DMS53 treated with DMSO at 0.1 percent for 48 hours (cell line): ENCODE measurements around the gene STON2.
A peak's percentile ranks its signal among the peaks of the same experiment; 100 is the strongest.

Source experiments
- DNase-seq: peaks from one replicate; lab custom pipeline; 2025; ENCODE audit not compliant: unreplicated experiment; lab: John Stamatoyannopoulos, UW

The STON2 gene

DNA sequence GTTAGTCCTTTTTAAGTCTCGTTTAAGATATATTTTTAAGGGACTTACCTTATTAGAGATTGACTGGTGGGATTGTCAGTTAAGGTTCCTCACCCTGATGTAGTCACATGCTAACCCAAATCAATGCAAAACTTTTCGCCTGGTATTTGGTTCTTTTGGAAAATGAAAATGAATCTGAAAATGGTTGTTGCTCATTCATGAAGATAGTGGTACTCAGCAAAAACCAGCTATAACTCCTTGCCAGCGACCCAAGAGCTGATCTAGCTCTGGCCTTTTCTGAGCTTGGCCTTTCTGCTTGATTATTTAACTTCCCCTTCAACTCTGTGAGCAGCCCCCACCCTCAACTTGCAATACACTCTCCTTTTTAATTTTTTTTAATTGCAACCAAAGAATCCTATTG lies 94.4 kb downstream of the STON2 start:
- no peak for DNase-seq

DNA sequence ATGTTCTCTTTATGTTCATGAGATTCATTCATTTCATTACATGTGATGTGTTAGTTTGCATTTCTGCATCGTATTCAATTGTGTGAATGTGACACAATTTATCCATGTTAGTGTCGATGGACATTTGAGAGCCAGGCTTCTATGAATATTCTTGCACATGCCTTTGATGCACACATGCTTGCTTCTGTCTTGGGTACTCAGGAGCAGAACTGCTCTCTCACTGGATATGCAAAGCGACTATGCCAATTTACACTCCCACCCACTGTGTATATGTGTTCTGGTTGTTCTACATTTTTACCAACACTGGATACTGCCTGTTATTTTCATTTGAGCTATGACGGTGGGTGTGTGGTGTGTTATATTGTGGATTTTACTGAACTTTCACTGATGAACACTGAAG lies 95.1 kb downstream of the STON2 start:
- no peak for DNase-seq

DNA sequence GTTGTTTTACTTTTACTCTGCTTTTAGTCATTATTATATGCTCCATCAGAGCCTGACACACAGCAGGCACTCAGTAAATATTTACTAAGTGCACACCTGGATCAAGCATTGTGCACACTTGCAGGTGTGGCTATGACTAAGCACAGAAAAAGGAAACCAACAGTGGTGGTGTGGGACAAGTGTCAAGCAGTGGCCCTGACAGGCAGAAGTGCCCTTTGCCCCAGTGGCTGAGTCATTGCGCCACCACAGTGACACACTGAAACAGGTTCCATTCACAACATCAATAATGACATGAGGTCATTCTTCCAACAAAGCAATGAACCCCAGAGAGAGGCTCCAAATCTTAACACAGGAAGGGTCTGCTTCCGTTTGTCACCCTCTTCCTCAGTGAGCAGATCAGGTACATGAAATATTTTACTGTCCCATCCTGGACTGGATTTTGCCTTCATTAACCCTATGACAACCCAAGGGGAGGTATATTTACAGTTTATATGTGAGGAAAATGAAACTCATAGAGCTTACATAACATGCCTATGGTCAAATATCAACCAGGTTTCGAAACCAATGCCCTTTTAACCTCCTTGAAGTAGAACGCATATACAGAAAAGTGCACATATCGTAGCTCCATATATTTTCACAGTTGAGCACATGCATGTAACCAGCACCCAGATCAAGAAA lies 96.7 kb downstream of the STON2 start:
- DNase-seq: peak; percentile 94

GRCh38 chr14:81302638-81303037 lies 97.5 kb downstream of the STON2 start:
- peak; percentile 32 for DNase-seq

- DNase-seq: no peak
Measured at GRCh38 chr14:81301813-81302212, 98.3 kb downstream of the STON2 start.

GRCh38 chr14:81301371-81301770 lies 98.8 kb downstream of the STON2 start:
- DNase-seq: no peak

DNA sequence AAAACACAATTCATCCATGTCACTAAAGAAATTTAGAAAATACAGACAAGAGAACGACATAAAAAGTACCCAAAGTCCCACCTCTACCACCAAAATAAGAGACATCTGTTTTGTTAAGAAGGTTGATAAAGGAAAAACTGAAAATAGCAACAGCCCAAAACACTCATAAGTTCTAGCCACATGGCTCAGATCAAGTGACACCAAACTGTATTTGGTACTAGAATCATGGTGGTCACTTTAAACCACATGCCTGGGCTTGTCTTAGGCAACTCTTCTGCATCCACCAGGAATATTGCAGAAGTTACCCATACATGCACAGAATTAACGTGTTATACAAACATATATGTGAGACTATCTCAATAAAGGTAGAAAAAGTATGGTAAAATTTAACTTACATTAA lies 101.2 kb downstream of the STON2 start:
- no peak for DNase-seq

GRCh38 chr14:81298122-81298521 lies 102.0 kb downstream of the STON2 start:
- no peak for DNase-seq

DNA sequence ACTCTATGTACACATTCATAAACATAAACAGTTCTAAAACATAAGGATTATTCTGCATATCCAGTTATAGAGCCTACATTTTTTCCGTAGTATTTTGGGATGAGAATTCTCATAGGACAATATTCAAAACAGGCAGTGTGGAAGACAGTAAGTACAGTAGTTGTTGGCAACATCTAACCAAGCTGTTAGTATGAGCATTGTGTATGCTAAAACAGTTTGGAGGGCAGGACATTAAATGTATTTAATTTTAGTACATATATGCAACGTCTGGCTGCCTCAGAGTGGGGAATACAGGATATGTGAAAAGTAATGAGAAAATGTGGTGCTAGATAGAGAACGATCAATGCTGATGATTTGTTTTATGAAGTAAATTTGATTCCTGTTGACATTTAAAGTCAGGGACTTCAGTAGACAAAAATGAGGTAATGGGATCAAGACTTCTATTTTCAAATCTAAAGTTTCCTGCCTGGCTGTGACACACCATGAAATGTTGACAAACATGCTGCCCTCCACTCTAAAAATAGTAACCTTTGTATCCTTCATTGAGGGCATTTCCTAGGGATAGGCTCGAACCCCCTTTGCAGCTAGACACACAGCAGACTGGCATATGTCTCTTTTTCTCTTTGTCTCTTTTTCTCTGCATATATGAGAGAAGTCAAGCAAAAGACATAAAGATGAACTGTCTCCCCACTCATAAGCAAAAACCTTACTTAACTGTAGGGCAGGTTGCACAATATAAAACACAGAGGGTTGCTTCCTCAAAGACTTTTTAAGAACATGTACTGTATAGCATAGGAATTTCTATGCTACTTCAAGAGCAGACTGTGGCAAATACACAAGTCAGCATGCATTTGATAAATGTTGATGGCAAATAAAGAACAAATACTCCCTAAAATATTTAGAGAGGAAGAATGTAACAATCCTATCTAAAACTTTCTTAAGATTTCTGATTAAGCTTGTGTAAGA lies 103.9 kb downstream of the STON2 start:
- DNase-seq: no peak

GRCh38 chr14:81289516-81289915 lies 110.6 kb downstream of the STON2 start:
- DNase-seq: no peak

GRCh38 chr14:81286574-81287370 lies 113.4 kb downstream of the STON2 start:
- DNase-seq: no peak

DNA sequence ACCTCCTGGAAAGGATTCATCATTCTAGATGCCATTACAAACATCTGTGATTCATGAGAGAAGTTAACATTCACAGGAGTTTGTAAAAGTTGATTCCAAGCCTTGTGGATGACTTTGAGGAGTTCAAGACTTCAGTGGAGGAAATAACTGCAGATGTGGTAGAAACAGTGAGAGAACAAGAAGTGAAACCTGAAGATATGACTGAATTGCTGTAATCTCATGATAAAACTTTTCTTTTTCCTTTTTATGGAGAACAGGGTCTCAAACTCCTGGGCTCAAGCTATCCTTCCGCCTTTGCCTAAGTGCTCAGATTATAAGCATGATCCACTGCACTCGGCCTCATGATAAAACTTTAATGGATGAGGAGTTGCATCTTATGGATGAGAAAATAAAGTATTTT lies 114.9 kb downstream of the STON2 start:
- no peak for DNase-seq

GRCh38 chr14:81281332-81281731 lies 118.8 kb downstream of the STON2 start:
- no peak for DNase-seq

DNA sequence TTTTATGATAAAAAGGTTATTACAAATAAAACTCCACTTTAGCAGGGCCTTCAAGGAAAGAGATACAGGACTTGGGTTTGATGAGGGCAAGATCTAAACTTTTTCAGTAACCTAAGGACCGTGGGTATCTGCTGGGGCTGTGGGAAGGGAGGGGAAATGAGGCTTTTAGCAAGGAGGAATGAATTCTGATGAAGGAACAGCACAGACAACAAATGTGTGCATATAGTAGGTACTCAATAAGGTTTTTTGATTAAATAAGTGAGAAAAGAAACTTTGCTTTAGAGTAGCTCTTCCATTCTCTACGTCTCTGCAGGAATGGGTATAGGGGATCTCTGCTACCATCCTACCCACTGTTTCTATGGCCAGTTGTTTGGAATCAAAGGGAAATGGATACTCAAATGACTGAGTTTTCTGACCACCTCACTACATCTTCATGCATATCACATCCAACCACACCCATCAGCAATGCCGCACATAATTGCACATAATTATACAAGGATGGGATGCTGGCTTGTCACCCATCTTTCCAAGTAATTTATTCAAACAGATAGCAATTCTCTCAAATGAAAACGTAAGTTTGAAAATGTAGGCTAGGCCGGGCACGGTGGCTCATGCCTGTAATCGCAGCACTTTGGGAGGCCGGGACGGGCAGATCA lies 119.9 kb downstream of the STON2 start:
- DNase-seq: no peak

GRCh38 chr14:81277096-81277495 lies 123.0 kb downstream of the STON2 start:
- no peak for DNase-seq

DNA sequence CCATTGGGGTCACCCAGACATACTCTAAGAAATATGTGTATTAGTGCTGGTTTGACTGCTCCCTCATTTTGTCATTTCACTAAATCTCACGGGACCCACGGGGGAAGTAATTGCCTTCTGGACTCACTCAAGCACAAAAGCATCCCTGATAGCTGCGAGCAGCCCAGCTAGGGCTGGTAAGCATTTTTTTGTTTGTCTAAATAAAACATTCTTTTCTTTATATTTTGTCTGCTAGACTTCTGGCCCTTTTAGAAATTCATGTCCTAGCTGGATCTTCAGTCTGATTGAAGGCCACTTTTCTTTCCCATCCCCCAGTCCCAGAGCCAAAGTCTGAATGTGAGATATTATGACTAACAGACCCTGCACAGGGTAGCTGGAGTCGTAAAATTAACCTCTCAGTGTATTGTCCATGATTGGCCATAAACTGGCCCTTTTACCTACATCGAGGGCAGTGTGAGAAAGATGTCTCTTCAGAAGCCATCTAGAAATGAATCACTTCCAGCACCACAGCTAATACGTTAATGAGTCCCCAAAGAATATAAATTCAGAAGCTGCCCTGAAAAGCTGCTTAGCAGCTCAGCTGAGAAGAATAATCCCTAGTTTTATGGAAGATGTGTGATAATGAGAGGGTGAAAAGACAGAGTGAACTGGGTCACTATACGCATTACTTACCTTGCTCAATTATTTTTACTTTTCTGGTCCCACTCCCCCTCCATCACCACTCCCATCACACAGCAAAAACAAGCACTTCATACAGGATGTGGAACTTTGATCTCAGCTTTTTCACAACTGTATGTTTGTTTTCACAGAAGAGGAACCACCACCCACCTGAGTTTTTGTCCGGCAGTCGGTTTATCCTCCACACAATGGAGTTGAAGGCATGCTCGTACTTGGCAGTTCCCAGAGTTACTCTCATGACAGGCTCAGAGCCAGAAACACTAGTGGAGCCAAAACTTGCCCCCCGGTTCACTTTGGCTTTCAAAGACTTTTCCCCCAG lies 123.8 kb downstream of the STON2 start:
- no peak for DNase-seq

- DNase-seq: no peak
Measured at GRCh38 chr14:81275305-81276072, 124.6 kb downstream of the STON2 start.

DNA sequence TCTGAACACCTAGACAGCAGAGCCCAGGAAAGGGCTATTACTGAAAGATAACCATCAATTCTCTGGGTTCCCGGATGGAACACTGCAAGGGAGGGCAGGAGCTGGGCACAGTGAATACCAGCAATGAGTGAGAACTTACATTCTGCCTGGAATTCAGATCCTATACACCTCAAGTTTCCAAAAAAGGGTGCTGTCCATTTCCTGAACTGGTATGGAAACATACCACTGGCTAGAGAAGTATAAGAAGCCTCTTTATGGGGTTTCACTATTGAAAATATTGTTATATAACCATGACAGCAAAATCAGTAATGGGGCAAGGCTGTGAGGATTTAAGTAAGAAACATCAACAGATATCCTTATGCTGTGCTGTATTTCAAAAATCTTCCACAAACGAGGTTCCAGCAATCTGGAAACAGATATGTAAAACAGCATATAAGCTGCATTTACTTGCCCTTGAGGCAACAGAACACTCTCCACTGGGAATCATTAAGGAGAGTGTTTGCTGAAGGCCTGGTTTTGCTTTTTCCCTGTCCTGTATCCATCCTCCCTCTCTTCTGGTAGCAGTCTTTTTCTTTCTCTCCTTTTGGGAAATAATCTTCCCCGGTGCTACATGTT lies 126.1 kb downstream of the STON2 start:
- DNase-seq: no peak

- no peak for DNase-seq
Measured at GRCh38 chr14:81273521-81273920, 126.6 kb downstream of the STON2 start.
